Activated B cell treated with CpG ODN at 0.5 μM for 24 hours (primary cell): ENCODE data around the gene DGKI. TPM values are rescaled to one million over a fixed set of nuclear protein-coding genes. Genes with fewer than 3 reads are reported as not detected.

ENCODE experiments used
- ATAC-seq: fragments of 200-7000 bp; cut with Tn5 transposase; one replicate; pipeline ENCODE4 v1.10.0; 2021; ENCODE audit warnings: low read depth, mild to moderate bottlenecking, moderate library complexity
- CTCF ChIA-PET: fragments of 350-600 bp; sonication (Branson Sonifier 250); formaldehyde crosslinking; loops from one replicate; lab custom pipeline; 2021; ENCODE audit warnings: antibody characterized with exemption; lab: Charles Lee
- POLR2A ChIA-PET: fragments of 350-600 bp; sonication (Branson Sonifier 250); formaldehyde crosslinking; loops from one replicate; lab custom pipeline; 2021; ENCODE audit warnings: antibody characterized with exemption; lab: Charles Lee
- DNase-seq: peaks from one replicate; pipeline ENCODE4 v3.0.0; 2022
- H3K27ac Mint-ChIP-seq: one replicate; pipeline ENCODE4 v1.8.0; 2020; ENCODE audit warnings: mixed read lengths
- H3K27me3 Mint-ChIP-seq: one replicate; pipeline ENCODE4 v1.8.0; 2021; ENCODE audit warnings: mixed read lengths
- H3K36me3 Mint-ChIP-seq: one replicate; pipeline ENCODE4 v1.8.0; 2021; ENCODE audit warnings: low read depth, mixed read lengths
- H3K4me1 Mint-ChIP-seq: one replicate; pipeline ENCODE4 v1.8.0; 2021; ENCODE audit warnings: mixed read lengths
- H3K4me3 Mint-ChIP-seq: one replicate; pipeline ENCODE4 v1.8.0; 2020; ENCODE audit warnings: mild to moderate bottlenecking, mixed read lengths
- H3K9me3 Mint-ChIP-seq: one replicate; pipeline ENCODE4 v1.8.0; 2020; ENCODE audit warnings: mixed read lengths
- CTCF ChIP-seq: fragments of 200-600 bp; IDR thresholded peaks from one replicate; pipeline ENCODE4 v1.8.0; 2022; ENCODE audit warnings: antibody characterized with exemption, mild to moderate bottlenecking
- intact Hi-C: fragments of 100-400 bp; cut with micrococcal nuclease; formaldehyde crosslinking; loops from one replicate; pipeline ENCODE4 v1.15.1; 2024
- total RNA-seq: library from RNA; stranded (reverse); gene quantifications from 2 replicates; pipeline ENCODE4 v1.2.3, GENCODE V29; 2022

The DGKI gene
- total RNA-seq, 1 donor from 2014 or later: not detected

GRCh38 chr7:137687556-137688265 is 159.1 kb downstream of the DGKI start:
- DNase-seq (no peak), ATAC-seq (no peak)
- POLR2A ChIA-PET: no interaction called here
- intact Hi-C loops: no loop called here
- no peak overlapping the region for H3K4me3 Mint-ChIP-seq
- H3K36me3 Mint-ChIP-seq: no peaks in the 10 kb centered on the region
- TF ChIP-seq CTCF: no peak
- H3K4me1 Mint-ChIP-seq: no peaks in the 10 kb centered on the region
- no peak overlapping the region for H3K27ac Mint-ChIP-seq
- CTCF ChIA-PET: no interaction called here
- peaks cover 2% of the 10 kb centered on the region for H3K27me3 Mint-ChIP-seq
- no peaks in the 10 kb centered on the region for H3K9me3 Mint-ChIP-seq

- no peak for ATAC-seq
- CTCF ChIA-PET: no interaction called here
- intact Hi-C loops: loop anchor here (2.0 kb wide), 1 partner anchor 55 kb away; no protein-coding TSS in a partner anchor
- DNase-seq: no peak
- no peaks in the 10 kb centered on the region for H3K36me3 Mint-ChIP-seq
- H3K4me3 Mint-ChIP-seq: no peak overlapping the region
- no peak overlapping the region for H3K27ac Mint-ChIP-seq
- TF ChIP-seq CTCF: no peak
- POLR2A ChIA-PET: no interaction called here
- no peaks in the 10 kb centered on the region for H3K27me3 Mint-ChIP-seq
- no peaks in the 10 kb centered on the region for H3K9me3 Mint-ChIP-seq
- no peaks in the 10 kb centered on the region for H3K4me1 Mint-ChIP-seq
Observed at GRCh38 chr7:137685433-137686164, 161.2 kb downstream of the DGKI start.

- POLR2A ChIA-PET: no interaction called here
- no peak overlapping the region for H3K4me3 Mint-ChIP-seq
- no peaks in the 10 kb centered on the region for H3K27me3 Mint-ChIP-seq
- no peak overlapping the region for H3K27ac Mint-ChIP-seq
- intact Hi-C loops: loop anchor here (2.0 kb wide), 1 partner anchor 54 kb away; no protein-coding TSS in a partner anchor
- no peaks in the 10 kb centered on the region for H3K4me1 Mint-ChIP-seq
- ATAC-seq (no peak), DNase-seq (no peak)
- no peaks in the 10 kb centered on the region for H3K9me3 Mint-ChIP-seq
- CTCF ChIA-PET: no interaction called here
- no peak for TF ChIP-seq CTCF
- no peaks in the 10 kb centered on the region for H3K36me3 Mint-ChIP-seq
Observed at GRCh38 chr7:137684776-137685175, 162.0 kb downstream of the DGKI start.

- Mint-ChIP-seq H3K27ac (no peak overlapping the region), H3K27me3 (no peaks in the 10 kb centered on the region), H3K36me3 (no peaks in the 10 kb centered on the region), H3K4me3 (no peak overlapping the region), H3K9me3 (no peaks in the 10 kb centered on the region), H3K4me1 (no peaks in the 10 kb centered on the region)
- intact Hi-C loops: loop anchor here (2.0 kb wide), 1 partner anchor 54 kb away; no protein-coding TSS in a partner anchor
- no peak for ATAC-seq
- TF ChIP-seq CTCF: no peak
- DNase-seq: no peak
- ChIA-PET POLR2A (no interaction called here), CTCF (no interaction called here)
Observed at GRCh38 chr7:137684316-137684715, 162.5 kb downstream of the DGKI start.

- ATAC-seq (no peak), DNase-seq (no peak)
- Mint-ChIP-seq H3K27me3 (no peaks in the 10 kb centered on the region), H3K27ac (no peak overlapping the region), H3K4me3 (no peak overlapping the region), H3K9me3 (no peaks in the 10 kb centered on the region), H3K4me1 (no peaks in the 10 kb centered on the region), H3K36me3 (no peaks in the 10 kb centered on the region)
- no peak for TF ChIP-seq CTCF
- intact Hi-C loops: no loop called here
- ChIA-PET POLR2A (no interaction called here), CTCF (no interaction called here)
Observed at GRCh38 chr7:137682596-137682995, 164.2 kb downstream of the DGKI start.
